Liver (tissue), 3 donors: ENCODE data around the gene IFNLR1.

Experiments used
- FOXA1 ChIP-seq: IDR thresholded peaks from 2 replicates; pipeline ENCODE4 v1.6.1; 2016; ENCODE audit warnings: antibody characterized with exemption
- GABPA ChIP-seq, 2 donors: IDR thresholded peaks in 1 of 2; conservative IDR thresholded peaks in 1 of 2; 2 replicates each; pipeline ENCODE4 v1.6.1; 2016; ENCODE audit warnings: antibody characterized with exemption in 2 of 2, mild to moderate bottlenecking in 1 of 2, moderate library complexity in 1 of 2
- SP1 ChIP-seq: IDR thresholded peaks from 2 replicates; pipeline ENCODE4 v1.6.1; 2018; ENCODE audit warnings: antibody characterized with exemption, mild to moderate bottlenecking
- TAF1 ChIP-seq: conservative IDR thresholded peaks from 2 replicates; pipeline ENCODE4 v1.6.1; 2016; ENCODE audit warnings: antibody characterized with exemption, mild to moderate bottlenecking
- YY1 ChIP-seq: IDR thresholded peaks from 2 replicates; pipeline ENCODE4 v1.6.1; 2016; ENCODE audit warnings: antibody characterized with exemption, mild to moderate bottlenecking
- TF ChIP-seq, protein P1 (sequence below): fragments of 150-350 bp; IDR thresholded peaks from 2 replicates; pipeline ENCODE4 v1.5.1; 2017; ENCODE audit warnings: improper control_type of control experiment, low read depth, low read length; ENCODE audit not compliant: missing input control
- TF ChIP-seq, protein P2 (sequence below): IDR thresholded peaks from 2 replicates; pipeline ENCODE4 v1.6.1; 2016; ENCODE audit warnings: antibody characterized with exemption, mild to moderate bottlenecking
- TF ChIP-seq, protein P3 (sequence below): IDR thresholded peaks from 2 replicates; pipeline ENCODE4 v1.6.1; 2016; ENCODE audit warnings: antibody characterized with exemption
- TF ChIP-seq, protein P4 (sequence below): IDR thresholded peaks from 2 replicates; pipeline ENCODE4 v1.6.1; 2016; ENCODE audit warnings: antibody characterized with exemption
- donor health status: healthy.
- donor health status: healthy.

DNA sequence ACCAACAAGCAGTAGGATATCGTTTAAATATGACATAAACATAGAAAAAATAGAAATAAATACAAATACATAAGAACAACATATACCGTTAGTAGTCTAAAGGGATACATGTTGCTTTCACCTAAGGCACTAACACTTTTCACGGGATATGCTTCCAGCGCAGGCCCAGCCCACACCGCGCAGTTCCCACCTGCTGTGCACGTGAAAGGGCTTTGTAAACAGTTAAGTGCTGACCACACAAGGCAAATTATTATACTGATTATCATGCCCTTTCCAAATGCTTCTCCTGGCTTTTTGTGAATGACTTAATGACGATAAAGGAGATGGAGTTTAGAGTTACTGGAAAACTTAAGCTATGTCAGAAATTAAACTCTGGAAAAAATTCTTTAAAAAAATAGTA lies 32.9 kb downstream of the IFNLR1 start:
- TF ChIP-seq, protein P1, sequence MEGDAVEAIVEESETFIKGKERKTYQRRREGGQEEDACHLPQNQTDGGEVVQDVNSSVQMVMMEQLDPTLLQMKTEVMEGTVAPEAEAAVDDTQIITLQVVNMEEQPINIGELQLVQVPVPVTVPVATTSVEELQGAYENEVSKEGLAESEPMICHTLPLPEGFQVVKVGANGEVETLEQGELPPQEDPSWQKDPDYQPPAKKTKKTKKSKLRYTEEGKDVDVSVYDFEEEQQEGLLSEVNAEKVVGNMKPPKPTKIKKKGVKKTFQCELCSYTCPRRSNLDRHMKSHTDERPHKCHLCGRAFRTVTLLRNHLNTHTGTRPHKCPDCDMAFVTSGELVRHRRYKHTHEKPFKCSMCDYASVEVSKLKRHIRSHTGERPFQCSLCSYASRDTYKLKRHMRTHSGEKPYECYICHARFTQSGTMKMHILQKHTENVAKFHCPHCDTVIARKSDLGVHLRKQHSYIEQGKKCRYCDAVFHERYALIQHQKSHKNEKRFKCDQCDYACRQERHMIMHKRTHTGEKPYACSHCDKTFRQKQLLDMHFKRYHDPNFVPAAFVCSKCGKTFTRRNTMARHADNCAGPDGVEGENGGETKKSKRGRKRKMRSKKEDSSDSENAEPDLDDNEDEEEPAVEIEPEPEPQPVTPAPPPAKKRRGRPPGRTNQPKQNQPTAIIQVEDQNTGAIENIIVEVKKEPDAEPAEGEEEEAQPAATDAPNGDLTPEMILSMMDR: no peak
- TF ChIP-seq, protein P2, sequence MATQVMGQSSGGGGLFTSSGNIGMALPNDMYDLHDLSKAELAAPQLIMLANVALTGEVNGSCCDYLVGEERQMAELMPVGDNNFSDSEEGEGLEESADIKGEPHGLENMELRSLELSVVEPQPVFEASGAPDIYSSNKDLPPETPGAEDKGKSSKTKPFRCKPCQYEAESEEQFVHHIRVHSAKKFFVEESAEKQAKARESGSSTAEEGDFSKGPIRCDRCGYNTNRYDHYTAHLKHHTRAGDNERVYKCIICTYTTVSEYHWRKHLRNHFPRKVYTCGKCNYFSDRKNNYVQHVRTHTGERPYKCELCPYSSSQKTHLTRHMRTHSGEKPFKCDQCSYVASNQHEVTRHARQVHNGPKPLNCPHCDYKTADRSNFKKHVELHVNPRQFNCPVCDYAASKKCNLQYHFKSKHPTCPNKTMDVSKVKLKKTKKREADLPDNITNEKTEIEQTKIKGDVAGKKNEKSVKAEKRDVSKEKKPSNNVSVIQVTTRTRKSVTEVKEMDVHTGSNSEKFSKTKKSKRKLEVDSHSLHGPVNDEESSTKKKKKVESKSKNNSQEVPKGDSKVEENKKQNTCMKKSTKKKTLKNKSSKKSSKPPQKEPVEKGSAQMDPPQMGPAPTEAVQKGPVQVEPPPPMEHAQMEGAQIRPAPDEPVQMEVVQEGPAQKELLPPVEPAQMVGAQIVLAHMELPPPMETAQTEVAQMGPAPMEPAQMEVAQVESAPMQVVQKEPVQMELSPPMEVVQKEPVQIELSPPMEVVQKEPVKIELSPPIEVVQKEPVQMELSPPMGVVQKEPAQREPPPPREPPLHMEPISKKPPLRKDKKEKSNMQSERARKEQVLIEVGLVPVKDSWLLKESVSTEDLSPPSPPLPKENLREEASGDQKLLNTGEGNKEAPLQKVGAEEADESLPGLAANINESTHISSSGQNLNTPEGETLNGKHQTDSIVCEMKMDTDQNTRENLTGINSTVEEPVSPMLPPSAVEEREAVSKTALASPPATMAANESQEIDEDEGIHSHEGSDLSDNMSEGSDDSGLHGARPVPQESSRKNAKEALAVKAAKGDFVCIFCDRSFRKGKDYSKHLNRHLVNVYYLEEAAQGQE: no peak
- TF ChIP-seq YY1 (no peak), TAF1 (no peak), SP1 (no peak), GABPA (IDR thresholded peaks at IDR 0.05 in 1 of 2, conservative IDR thresholded peaks at IDR 0.05 in 1 of 2) (no peak), FOXA1 (no peak)
- TF ChIP-seq, protein P3, sequence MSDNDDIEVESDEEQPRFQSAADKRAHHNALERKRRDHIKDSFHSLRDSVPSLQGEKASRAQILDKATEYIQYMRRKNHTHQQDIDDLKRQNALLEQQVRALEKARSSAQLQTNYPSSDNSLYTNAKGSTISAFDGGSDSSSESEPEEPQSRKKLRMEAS: no peak
- TF ChIP-seq, protein P4, sequence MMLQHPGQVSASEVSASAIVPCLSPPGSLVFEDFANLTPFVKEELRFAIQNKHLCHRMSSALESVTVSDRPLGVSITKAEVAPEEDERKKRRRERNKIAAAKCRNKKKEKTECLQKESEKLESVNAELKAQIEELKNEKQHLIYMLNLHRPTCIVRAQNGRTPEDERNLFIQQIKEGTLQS: no peak
